ENCODE data around the gene MOXD1.

The MOXD1 gene

GRCh38 chr6:132391391-132392269 is 9.6 kb downstream of the MOXD1 start:
- CTCF ChIA-PET, result interaction anchor here (1.0 kb wide), 1 partner anchor 112 kb away, joined by 4 read pairs; no protein-coding TSS in a partner anchor
- no peak for TF ChIP-seq CTCF (conservative IDR thresholded peaks at IDR 0.05; ENCODE audit: low read depth)
- DNase-seq (ENCODE audit: low spot score), result peak; percentile 19
- no peak overlapping the region for H3K27ac ChIP-seq
- POLR2A ChIA-PET (ENCODE audit: low non-redundant PET), result no interaction called here

- DNase-seq (ENCODE audit: low spot score), result no peak
- CTCF ChIA-PET, result interaction anchor here (1.0 kb wide), 1 partner anchor 111 kb away, joined by 4 read pairs; no protein-coding TSS in a partner anchor
- H3K27ac ChIP-seq, result no peak overlapping the region
- POLR2A ChIA-PET (ENCODE audit: low non-redundant PET), result no interaction called here
- no peak for TF ChIP-seq CTCF (conservative IDR thresholded peaks at IDR 0.05; ENCODE audit: low read depth)
Measured at GRCh38 chr6:132390451-132390850, 10.8 kb downstream of the MOXD1 start.

GRCh38 chr6:132390017-132390416 is 11.3 kb downstream of the MOXD1 start:
- no peak for DNase-seq (ENCODE audit: low spot score)
- ChIA-PET CTCF (no interaction called here), POLR2A (ENCODE audit: low non-redundant PET) (no interaction called here)
- no peak for TF ChIP-seq CTCF (conservative IDR thresholded peaks at IDR 0.05; ENCODE audit: low read depth)
- no peak overlapping the region for H3K27ac ChIP-seq

- no peak for DNase-seq (ENCODE audit: low spot score)
- H3K27ac ChIP-seq, result no peak overlapping the region
- no peak for TF ChIP-seq CTCF (conservative IDR thresholded peaks at IDR 0.05; ENCODE audit: low read depth)
- ChIA-PET CTCF (no interaction called here), POLR2A (ENCODE audit: low non-redundant PET) (no interaction called here)
Measured at GRCh38 chr6:132388291-132388690, 13.0 kb downstream of the MOXD1 start.

GRCh38 chr6:132382630-132383175 is 18.6 kb downstream of the MOXD1 start:
- ChIA-PET CTCF (interaction anchor here (1.1 kb wide), 1 partner anchor 102 kb away, joined by 3 read pairs; no protein-coding TSS in a partner anchor), POLR2A (ENCODE audit: low non-redundant PET) (no interaction called here)
- no peak for DNase-seq (ENCODE audit: low spot score)
- TF ChIP-seq CTCF (conservative IDR thresholded peaks at IDR 0.05; ENCODE audit: low read depth), result no peak
- no peak overlapping the region for H3K27ac ChIP-seq

GRCh38 chr6:132381381-132381780 is 19.9 kb downstream of the MOXD1 start:
- ChIA-PET POLR2A (ENCODE audit: low non-redundant PET) (no interaction called here), CTCF (no interaction called here)
- TF ChIP-seq CTCF (conservative IDR thresholded peaks at IDR 0.05; ENCODE audit: low read depth), result no peak
- no peak for DNase-seq (ENCODE audit: low spot score)
- no peak overlapping the region for H3K27ac ChIP-seq
